Adipocyte (in vitro differentiated cells): ENCODE results near the gene CEP68.

Source experiments
- DNase-seq: peaks from one replicate; pipeline ENCODE4 v3.0.0-alpha.2; 2015; ENCODE audit warnings: low read depth
- H3K27me3 ChIP-seq: replicated peaks from 2 replicates; pipeline ENCODE4 v1.7.0; 2013; ENCODE audit warnings: mild to moderate bottlenecking, low read length, moderate library complexity; ENCODE audit not compliant: control insufficient read depth, insufficient read depth
- H3K36me3 ChIP-seq: 2 replicates; pipeline ENCODE4 v1.7.0; 2013; ENCODE audit warnings: low read length, mild to moderate bottlenecking, moderate library complexity; ENCODE audit not compliant: control insufficient read depth, insufficient read depth, severe bottlenecking
- H3K4me1 ChIP-seq: 2 replicates; pipeline ENCODE4 v1.7.0; 2013; ENCODE audit warnings: mild to moderate bottlenecking, low read length, moderate library complexity; ENCODE audit not compliant: control insufficient read depth, insufficient read depth
- H3K4me3 ChIP-seq: 2 replicates; pipeline ENCODE4 v1.7.0; 2013; ENCODE audit warnings: mild to moderate bottlenecking, low read length, moderate library complexity
- H3K9ac ChIP-seq: 2 replicates; pipeline ENCODE4 v1.7.0; 2013; ENCODE audit warnings: mild to moderate bottlenecking, low read length, moderate library complexity
- H3K9me3 ChIP-seq: 2 replicates; pipeline ENCODE4 v1.7.0; 2013; ENCODE audit warnings: mild to moderate bottlenecking, low read length, moderate library complexity; ENCODE audit not compliant: control insufficient read depth

Gene CEP68

DNA sequence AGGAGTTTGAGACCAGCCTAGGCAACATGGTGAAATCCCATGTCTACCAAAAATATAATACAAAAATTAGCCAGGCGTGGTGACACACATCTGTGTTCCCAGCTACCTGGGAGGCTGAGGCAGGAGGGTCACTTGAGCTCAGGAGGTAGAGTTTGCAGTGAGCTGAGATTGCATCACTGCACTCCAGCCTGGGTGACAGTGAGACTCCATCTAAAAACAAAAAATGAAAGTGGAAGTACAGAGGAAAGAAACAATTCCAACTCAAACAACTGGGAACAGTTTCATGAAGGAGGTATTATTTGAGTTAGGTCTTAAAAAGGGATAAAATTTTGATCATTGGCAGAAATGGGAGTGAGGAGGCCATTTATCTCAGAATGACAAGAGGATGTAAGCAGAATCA, 80.0 kb downstream of the CEP68 start:
- Histone ChIP-seq H3K4me1 (peaks cover 9% of the 10 kb centered on the region), H3K9me3 (no peaks in the 10 kb centered on the region), H3K36me3 (no peaks in the 10 kb centered on the region), H3K27me3 (no peaks in the 10 kb centered on the region), H3K4me3 (no peak overlapping the region), H3K9ac (no peak overlapping the region)
- no peak for DNase-seq
